H1 (cell line): ENCODE measurements around the gene CHST11. TPM values are rescaled to one million over a fixed set of nuclear protein-coding genes. Genes with fewer than 3 reads are reported as not detected.
"Not testable (repeated sequence)": the region's sequence is repeated elsewhere in the genome, so short reads cannot be mapped to it uniquely, and the experiment has no call there.

ENCODE experiments used
- CTCF ChIA-PET: fragments of 300-600 bp; sonication (Branson Sonifier 250); formaldehyde crosslinking; loops from one replicate; lab custom pipeline; 2021; ENCODE audit not compliant: partially characterized antibody; lab: Charles Lee
- POLR2A ChIA-PET: fragments of 300-600 bp; sonication (Branson Sonifier 250); formaldehyde crosslinking; loops from one replicate; lab custom pipeline; 2021; ENCODE audit warnings: inconsistent platforms; ENCODE audit not compliant: partially characterized antibody; lab: Charles Lee
- DNase-seq, 2 experiments: peaks; one replicate each; pipeline versions ENCODE4 v3.0.0 to v3.0.0-alpha.2; 2010 to 2022; ENCODE audit warnings: low spot score in 2 of 2, low read depth in 1 of 2, mixed read lengths in 1 of 2
- FAIRE-seq: peaks from 2 replicates; lab custom pipeline; 2011; peaks lifted over from hg19 to GRCh38; lab: Jason Lieb, UNC
- H2AFZ ChIP-seq: 2 replicates; pipeline ENCODE4 v1.8.1; 2012; ENCODE audit warnings: low read length, inconsistent platforms
- H2AK5ac ChIP-seq: 2 replicates; pipeline ENCODE4 v1.6.1; 2013; ENCODE audit warnings: low read depth, low read length
- H2BK120ac ChIP-seq: replicated peaks from 2 replicates; pipeline ENCODE3; 2013; ENCODE audit warnings: low read depth, low read length, inconsistent platforms
- H2BK12ac ChIP-seq: 2 replicates; pipeline ENCODE4 v1.6.1; 2013; ENCODE audit warnings: low read depth, low read length
- H2BK15ac ChIP-seq: 2 replicates; pipeline ENCODE4 v1.6.1; 2013; ENCODE audit warnings: low read length
- H2BK20ac ChIP-seq: 2 replicates; pipeline ENCODE4 v1.6.1; 2013; ENCODE audit warnings: low read length
- H2BK5ac ChIP-seq: 2 replicates; pipeline ENCODE4 v1.6.1; 2013; ENCODE audit warnings: low read depth, low read length
- H3K14ac ChIP-seq: 2 replicates; pipeline ENCODE4 v1.6.1; 2013; ENCODE audit warnings: inconsistent platforms; ENCODE audit not compliant: insufficient read length
- H3K18ac ChIP-seq: 2 replicates; pipeline ENCODE4 v1.6.1; 2013; ENCODE audit warnings: low read length; ENCODE audit errors: extremely low read depth
- H3K23ac ChIP-seq: 2 replicates; pipeline ENCODE4 v1.6.1; 2013; ENCODE audit warnings: inconsistent platforms; ENCODE audit not compliant: insufficient read length
- H3K23me2 ChIP-seq: 2 replicates; pipeline ENCODE4 v1.6.1; 2013; ENCODE audit warnings: low read depth, low read length
- H3K27ac ChIP-seq: 2 replicates; pipeline ENCODE4 v1.6.1; 2011; ENCODE audit warnings: low read depth, low read length, inconsistent platforms
- H3K27me3 ChIP-seq, 4 experiments: replicated peaks in 1 of 4; 1 replicate in 1 of 4; 2 replicates in 3 of 4; pipeline versions ENCODE4 v1.6.1 to v1.8.1; 2011 to 2013; ENCODE audit warnings: low read length in 3 of 4, mild to moderate bottlenecking in 3 of 4, inconsistent platforms in 2 of 4, mixed read lengths in 2 of 4, moderate library complexity in 1 of 4; ENCODE audit not compliant: control insufficient read depth in 3 of 4, insufficient read depth in 3 of 4; ENCODE audit errors: extremely low read depth in 1 of 4
- H3K36me3 ChIP-seq, 4 experiments: 2 replicates each; pipeline versions ENCODE4 v1.6.1 to v1.8.1; 2011 to 2013; ENCODE audit warnings: mild to moderate bottlenecking in 4 of 4, low read length in 3 of 4, moderate library complexity in 2 of 4, control low read depth in 1 of 4, inconsistent platforms in 1 of 4; ENCODE audit not compliant: insufficient read depth in 4 of 4, control insufficient read depth in 2 of 4
- H3K4ac ChIP-seq: replicated peaks from 2 replicates; pipeline ENCODE3; 2013; ENCODE audit warnings: low read length, low read depth, mixed read lengths, inconsistent platforms; ENCODE audit not compliant: insufficient read length
- H3K4me1 ChIP-seq, 4 experiments: replicated peaks in 1 of 4; 1 replicate in 1 of 4; 2 replicates in 3 of 4; pipeline versions ENCODE4 v1.6.1 to v1.8.1; 2011 to 2013; ENCODE audit warnings: low read length in 3 of 4, inconsistent platforms in 2 of 4, mixed read lengths in 1 of 4; ENCODE audit not compliant: insufficient read depth in 4 of 4, control insufficient read depth in 3 of 4
- H3K4me2 ChIP-seq, 2 experiments: 2 replicates each; pipeline versions ENCODE4 v1.6.1 to v1.8.1; 2011 to 2013; ENCODE audit warnings: low read depth in 2 of 2, low read length in 2 of 2, control low read depth in 1 of 2, inconsistent platforms in 1 of 2, mild to moderate bottlenecking in 1 of 2; ENCODE audit not compliant: insufficient read depth in 1 of 2
- H3K4me3 ChIP-seq, 4 experiments: fragments of 200-600, 300-600 bp in 1 of 4; sonication (generic), shearing (Covaris generic), sonication (Bioruptor Twin) in 1 of 4; 2 replicates each; pipeline versions ENCODE4 v1.5.1 to v1.8.1; 2011 to 2016; ENCODE audit warnings: low read length in 4 of 4, low read depth in 3 of 4, control low read depth in 2 of 4, inconsistent platforms in 2 of 4, mild to moderate bottlenecking in 2 of 4, mixed read lengths in 1 of 4, moderate library complexity in 1 of 4; ENCODE audit not compliant: insufficient read depth in 2 of 4; ENCODE audit errors: extremely low read depth in 1 of 4
- H3K56ac ChIP-seq: replicated peaks from 2 replicates; pipeline ENCODE3; 2013; ENCODE audit warnings: low read depth, mild to moderate bottlenecking, mixed read lengths, low read length, inconsistent platforms; ENCODE audit not compliant: insufficient read length
- H3K79me1 ChIP-seq: 2 replicates; pipeline ENCODE4 v1.6.1; 2013; ENCODE audit warnings: low read depth, low read length, control low read depth
- H3K79me2 ChIP-seq, 2 experiments: 2 replicates each; pipeline versions ENCODE4 v1.6.1 to v1.8.1; 2012 to 2013; ENCODE audit warnings: low read length in 2 of 2, mild to moderate bottlenecking in 2 of 2, inconsistent platforms in 1 of 2; ENCODE audit not compliant: insufficient read depth in 2 of 2, control insufficient read depth in 1 of 2
- H3K9ac ChIP-seq, 4 experiments: replicated peaks in 1 of 4; 1 replicate in 1 of 4; 2 replicates in 3 of 4; pipeline versions ENCODE4 v1.6.1 to v1.8.1; 2011 to 2013; ENCODE audit warnings: low read depth in 3 of 4, low read length in 3 of 4, control low read depth in 2 of 4, mild to moderate bottlenecking in 2 of 4, moderate library complexity in 2 of 4, inconsistent platforms in 1 of 4; ENCODE audit errors: extremely low read depth in 1 of 4
- H3K9me3 ChIP-seq, 2 experiments: 2 replicates each; pipeline versions ENCODE4 v1.6.1 to v1.8.1; 2012 to 2013; ENCODE audit warnings: mild to moderate bottlenecking in 2 of 2, moderate library complexity in 2 of 2, control low read depth in 1 of 2, inconsistent platforms in 1 of 2, low read depth in 1 of 2, low read length in 1 of 2, mixed read lengths in 1 of 2; ENCODE audit not compliant: insufficient read depth in 2 of 2
- H4K20me1 ChIP-seq, 2 experiments: replicated peaks in 1 of 2; 2 replicates each; pipeline versions ENCODE3 to v1.8.1; 2011 to 2013; ENCODE audit warnings: inconsistent platforms in 2 of 2, low read length in 2 of 2, mild to moderate bottlenecking in 1 of 2; ENCODE audit not compliant: insufficient read depth in 2 of 2, control insufficient read depth in 1 of 2
- H4K5ac ChIP-seq: 2 replicates; pipeline ENCODE4 v1.6.1; 2013; ENCODE audit warnings: low read length, low read depth, mixed read lengths, inconsistent platforms; ENCODE audit not compliant: insufficient read length
- H4K8ac ChIP-seq: 2 replicates; pipeline ENCODE4 v1.8.0; 2013; ENCODE audit warnings: mild to moderate bottlenecking, moderate library complexity, low read length, inconsistent platforms; ENCODE audit not compliant: insufficient read depth; ENCODE audit errors: extremely low read depth
- H4K91ac ChIP-seq: replicated peaks from 2 replicates; pipeline ENCODE3; 2013; ENCODE audit warnings: low read length, mixed read lengths, inconsistent platforms; ENCODE audit not compliant: insufficient read length
- GABPA ChIP-seq: IDR thresholded peaks from 2 replicates; pipeline ENCODE4 v1.6.1; 2011; ENCODE audit warnings: mild to moderate bottlenecking, low read length, moderate library complexity, borderline replicate concordance; ENCODE audit not compliant: insufficient read depth
- RNF2 ChIP-seq: fragments of 200-900, 300-1000 bp; sonication (generic); IDR thresholded peaks from 2 replicates; pipeline ENCODE4 v1.7.1; 2016; ENCODE audit warnings: borderline replicate concordance, low read depth, mild to moderate bottlenecking, antibody characterized with exemption, low read length; ENCODE audit not compliant: poor library complexity, severe bottlenecking; ENCODE audit errors: missing control alignments
- WGBS, 2 experiments: shearing (Covaris generic) in 1 of 2; methylation state at CpG; one replicate each; pipeline versions ENCODE4 v1.1.6 to v1.1.7; 2013 to 2015; ENCODE audit warnings: low lambda C conversion rate in 2 of 2, mixed read lengths in 2 of 2, inconsistent platforms in 1 of 2, low coverage in 1 of 2, missing lambda C conversion rate in 1 of 2; ENCODE audit not compliant: insufficient replicate concordance in 2 of 2, insufficient coverage in 1 of 2, insufficient read length in 1 of 2; ENCODE audit errors: extremely low coverage in 1 of 2, missing lambda C conversion rate in 1 of 2; 5-methylcytosine and 5-hydroxymethylcytosine counted together
- polyA plus RNA-seq, 7 experiments: library from polyadenylated mRNA; depleted of rRNA in 3 of 7; stranded (reverse) in 5 of 7; unstranded in 2 of 7; fragments of >200 nt in 5 of 7; fragments of 200-250 nt in 2 of 7; gene quantifications; 1 replicate in 5 of 7; 2 replicates in 1 of 7; 4 replicates in 1 of 7; pipeline versions ENCODE4 v1.2.1 to v1.2.3, GENCODE V29; 2011 to 2013; ENCODE audit warnings: missing spikeins in 2 of 7, mixed read lengths in 2 of 7
- total RNA-seq: library from RNA; stranded (reverse); fragmentation: NEBNext Ultra II Directional; extraction: Animal tissue kit (Norgen Biotek cat#: 25700); gene quantifications from 2 replicates; pipeline ENCODE4 v1.2.1, GENCODE V29; 2021

Gene CHST11
- total and polyA plus RNA-seq, 2 of the 8 experiments (the other 6 are each of a cell fraction or from before 2014, with no cell fraction given) = 14.4 to 20.8 TPM

GRCh38 chr12:104562763-104563162, 106.0 kb downstream of the CHST11 start (continued):
- no peak for TF ChIP-seq RNF2
- TF ChIP-seq GABPA = no peak

- FAIRE-seq, H3K56ac ChIP-seq, H4K8ac ChIP-seq, H2BK15ac ChIP-seq, H4K20me1 ChIP-seq, H3K79me1 ChIP-seq, H4K5ac ChIP-seq, H2BK5ac ChIP-seq, CTCF ChIA-PET, DNase-seq, H3K14ac ChIP-seq, H2AK5ac ChIP-seq, H3K18ac ChIP-seq, H3K23ac ChIP-seq, H2BK12ac ChIP-seq, H3K23me2 ChIP-seq, H2AFZ ChIP-seq, H3K9ac ChIP-seq, H3K4ac ChIP-seq, H3K27ac ChIP-seq, H3K9me3 ChIP-seq, H3K36me3 ChIP-seq, H3K4me3 ChIP-seq, H2BK120ac ChIP-seq, H3K4me2 ChIP-seq, H2BK20ac ChIP-seq, H3K27me3 ChIP-seq, H3K79me2 ChIP-seq, H3K4me1 ChIP-seq, H4K91ac ChIP-seq: not testable (repeated sequence)
- 75% methylated on average over 3 of the region's 3 CpGs; no CpG with 5 or more reads in 1 of the 2 experiments for WGBS, 2 experiments
- POLR2A ChIA-PET = interaction anchor here (0.6 kb wide), 1 partner anchor 183 kb away, joined by 3 read pairs; no protein-coding TSS in a partner anchor
Observed at GRCh38 chr12:104564662-104565061, 107.9 kb downstream of the CHST11 start.
